Effector memory CD4-positive, alpha-beta T cell (primary cell): Measurements from ENCODE around the gene TBC1D9B.

Source experiments
- DNase-seq, 3 donors: peaks; one replicate each; pipeline ENCODE4 v3.0.0-alpha.2; 2020
- H3K27ac ChIP-seq: 2 replicates; pipeline ENCODE4 v1.7.0; 2013; ENCODE audit warnings: mild to moderate bottlenecking, low read length, moderate library complexity; ENCODE audit not compliant: insufficient read depth, poor library complexity, severe bottlenecking
- H3K27me3 ChIP-seq: replicated peaks from 2 replicates; pipeline ENCODE4 v1.7.0; 2013; ENCODE audit warnings: mild to moderate bottlenecking, low read length; ENCODE audit not compliant: insufficient read depth, control insufficient read depth, poor library complexity, severe bottlenecking
- H3K36me3 ChIP-seq: 2 replicates; pipeline ENCODE4 v1.7.0; 2013; ENCODE audit warnings: mild to moderate bottlenecking, low read length, moderate library complexity; ENCODE audit not compliant: control insufficient read depth, insufficient read depth
- H3K4me1 ChIP-seq: 2 replicates; pipeline ENCODE4 v1.7.0; 2013; ENCODE audit warnings: low read length, mild to moderate bottlenecking; ENCODE audit not compliant: control insufficient read depth, insufficient read depth, poor library complexity, severe bottlenecking
- H3K4me3 ChIP-seq: 2 replicates; pipeline ENCODE4 v1.7.0; 2013; ENCODE audit warnings: low read length, low read depth, mild to moderate bottlenecking; ENCODE audit not compliant: insufficient read depth, poor library complexity, severe bottlenecking
- H3K9me3 ChIP-seq: 2 replicates; pipeline ENCODE4 v1.7.0; 2013; ENCODE audit warnings: mild to moderate bottlenecking, low read length, moderate library complexity; ENCODE audit not compliant: control insufficient read depth

Gene TBC1D9B

DNA sequence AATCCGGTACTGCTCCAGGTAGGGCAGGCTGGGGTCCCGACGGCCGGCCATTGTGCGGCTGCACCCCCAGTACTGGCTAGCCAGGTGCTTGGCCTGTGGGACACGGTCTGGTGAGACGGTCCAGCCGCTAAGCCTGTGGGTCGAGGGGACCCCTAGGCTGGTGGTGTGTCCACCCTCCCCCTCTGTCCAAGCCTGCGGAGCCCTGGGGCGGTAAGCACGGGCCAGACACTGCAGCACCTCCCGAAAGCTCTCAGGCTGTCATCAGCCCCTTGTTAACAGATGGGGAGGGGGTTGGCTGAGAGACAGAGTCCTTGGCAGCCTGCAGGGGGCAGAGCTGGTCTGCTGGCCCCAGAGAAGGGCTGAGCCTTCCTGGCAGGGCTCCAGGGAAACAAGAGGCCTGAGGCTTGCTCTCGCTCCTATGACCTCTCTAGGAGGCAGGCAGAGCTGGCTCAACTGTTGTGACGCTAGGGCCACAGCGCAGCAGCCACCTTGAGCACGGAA is 37.2 kb downstream of the TBC1D9B start:
- H3K4me1 ChIP-seq: no peaks in the 10 kb centered on the region
- no peaks in the 10 kb centered on the region for H3K27me3 ChIP-seq
- H3K4me3 ChIP-seq: no peak overlapping the region
- H3K9me3 ChIP-seq: no peaks in the 10 kb centered on the region
- peaks cover 36% of the 10 kb centered on the region for H3K36me3 ChIP-seq
- no peak for DNase-seq
- no peak overlapping the region for H3K27ac ChIP-seq

DNA sequence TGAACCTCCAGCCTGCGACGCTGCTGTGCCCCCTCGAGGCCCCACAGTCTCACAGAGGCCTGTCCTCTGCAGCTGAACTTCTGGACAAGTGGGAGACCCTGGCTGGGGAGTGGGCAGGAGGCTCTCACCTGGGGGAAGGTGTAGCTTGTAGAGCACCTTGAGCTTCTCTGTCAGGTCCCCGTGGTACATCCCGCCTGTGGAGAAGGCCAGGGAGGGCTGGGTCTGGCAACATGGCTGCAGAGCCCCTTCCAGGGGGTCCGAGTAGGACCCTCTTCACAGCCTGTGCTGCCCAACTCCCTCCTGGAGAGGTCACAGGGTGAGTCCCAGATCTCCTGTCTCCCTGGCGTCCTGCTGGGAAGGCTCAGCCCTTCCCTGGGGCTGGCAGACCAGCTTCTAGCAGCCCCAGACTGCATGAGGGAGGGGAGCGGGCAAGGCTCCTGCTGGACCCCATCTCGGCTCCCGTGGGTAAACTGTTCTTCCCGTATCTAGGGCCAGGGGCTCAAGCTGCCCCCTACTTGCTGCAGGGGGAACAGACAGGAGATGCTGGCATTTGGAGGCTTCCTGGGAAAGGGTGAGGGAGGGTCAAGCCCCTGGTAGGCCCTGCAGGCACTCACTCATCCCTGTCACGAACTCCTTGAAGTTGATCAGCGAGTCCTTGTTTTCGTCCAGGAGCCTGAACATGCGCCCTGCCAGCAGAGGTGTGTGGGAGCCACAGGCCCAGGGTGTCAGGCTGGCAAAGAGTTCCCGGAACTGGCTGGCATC is 37.9 kb downstream of the TBC1D9B start:
- no peaks in the 10 kb centered on the region for H3K27me3 ChIP-seq
- H3K36me3 ChIP-seq: peaks cover 31% of the 10 kb centered on the region
- no peak for DNase-seq
- H3K27ac ChIP-seq: no peak overlapping the region
- H3K9me3 ChIP-seq: no peaks in the 10 kb centered on the region
- no peaks in the 10 kb centered on the region for H3K4me1 ChIP-seq
- no peak overlapping the region for H3K4me3 ChIP-seq

DNA sequence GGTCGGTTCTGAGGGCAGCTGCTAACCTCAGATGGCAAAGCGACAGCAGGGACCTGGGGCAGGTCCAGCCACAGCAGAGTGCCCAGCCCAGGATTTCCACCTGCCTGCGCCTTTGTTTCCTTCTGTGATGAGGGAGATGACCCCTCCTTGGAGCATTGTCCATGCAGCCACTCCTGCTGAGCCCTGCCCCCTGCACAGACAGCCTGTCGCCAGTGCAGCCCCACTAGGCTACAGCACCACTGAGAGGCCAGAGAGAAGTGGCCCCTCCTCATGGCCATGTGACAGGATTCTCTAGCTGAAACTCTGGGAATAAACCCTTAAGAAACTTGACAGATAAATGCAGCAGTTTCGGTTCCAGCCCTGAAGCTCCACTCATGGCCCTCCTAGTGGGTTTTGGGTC is 38.6 kb downstream of the TBC1D9B start:
- no peak overlapping the region for H3K4me3 ChIP-seq
- no peaks in the 10 kb centered on the region for H3K4me1 ChIP-seq
- no peak for DNase-seq
- no peaks in the 10 kb centered on the region for H3K27me3 ChIP-seq
- H3K36me3 ChIP-seq: peaks cover 24% of the 10 kb centered on the region
- no peaks in the 10 kb centered on the region for H3K9me3 ChIP-seq
- H3K27ac ChIP-seq: no peak overlapping the region

DNA sequence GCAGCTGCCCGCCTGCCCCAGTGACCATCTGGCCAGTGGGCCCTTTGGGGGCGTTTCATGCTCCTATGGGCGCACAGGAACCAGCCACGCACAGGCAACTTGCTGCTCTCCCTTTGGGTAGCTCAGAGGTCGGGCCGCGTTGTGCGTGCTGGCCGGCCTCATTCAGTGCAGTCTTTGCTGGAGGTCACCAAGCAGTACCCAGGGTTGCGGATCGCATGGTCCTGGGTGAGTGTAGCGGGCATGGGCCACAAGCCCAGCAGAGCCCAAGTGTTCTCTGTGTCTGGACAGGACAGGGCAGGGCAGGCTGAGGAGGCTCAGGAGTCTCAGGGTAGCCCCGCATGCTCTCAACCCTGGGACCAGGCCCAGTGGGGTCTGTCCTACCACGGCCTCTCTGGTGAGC is 39.2 kb downstream of the TBC1D9B start:
- no peak overlapping the region for H3K27ac ChIP-seq
- no peaks in the 10 kb centered on the region for H3K4me1 ChIP-seq
- no peak overlapping the region for H3K4me3 ChIP-seq
- DNase-seq: no peak
- no peaks in the 10 kb centered on the region for H3K9me3 ChIP-seq
- peaks cover 19% of the 10 kb centered on the region for H3K36me3 ChIP-seq
- no peaks in the 10 kb centered on the region for H3K27me3 ChIP-seq

DNA sequence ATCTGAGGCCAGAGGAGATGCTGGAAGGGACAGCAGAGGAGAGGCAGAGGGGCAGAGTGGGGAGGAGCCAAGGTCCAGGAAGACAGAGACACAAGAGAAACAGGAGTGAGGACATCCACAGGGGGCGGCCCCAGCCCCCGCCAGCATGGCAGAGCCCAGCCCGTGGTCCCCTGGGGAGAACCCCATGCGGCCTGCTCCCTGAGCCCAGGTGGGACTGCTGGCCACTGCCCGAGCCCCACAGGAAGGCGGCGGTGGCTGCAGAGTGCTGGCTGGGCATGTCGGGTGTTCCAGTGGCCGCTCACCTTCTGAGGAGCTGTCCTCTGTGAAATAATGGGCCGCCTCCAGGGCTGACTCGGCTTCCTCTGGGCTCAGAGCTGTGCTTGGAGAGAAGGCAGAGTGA is 40.2 kb downstream of the TBC1D9B start:
- no peak overlapping the region for H3K4me3 ChIP-seq
- no peaks in the 10 kb centered on the region for H3K27me3 ChIP-seq
- no peak for DNase-seq
- H3K36me3 ChIP-seq: peaks cover 12% of the 10 kb centered on the region
- H3K4me1 ChIP-seq: no peaks in the 10 kb centered on the region
- H3K27ac ChIP-seq: no peak overlapping the region
- H3K9me3 ChIP-seq: no peaks in the 10 kb centered on the region

DNA sequence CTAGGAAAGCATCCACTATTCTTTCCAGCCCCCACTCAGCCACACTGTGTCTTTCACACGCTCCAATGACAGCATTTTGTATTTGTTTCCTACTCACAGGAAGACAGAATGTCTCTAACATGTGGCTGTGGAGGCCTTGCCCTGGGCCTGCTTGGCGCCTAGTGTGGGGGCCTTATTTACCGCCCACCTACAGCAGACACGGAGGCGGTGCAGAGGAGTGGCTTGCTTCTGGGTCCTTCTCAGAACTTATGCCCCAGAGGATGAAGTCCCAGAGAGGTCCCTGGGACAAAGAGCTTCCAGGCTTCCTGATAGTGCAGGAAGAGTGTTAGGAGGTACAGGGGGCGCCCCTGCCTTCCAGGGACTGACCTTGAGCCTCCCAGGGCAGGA is 40.6 kb downstream of the TBC1D9B start:
- Histone ChIP-seq H3K36me3 (peaks cover 12% of the 10 kb centered on the region), H3K4me3 (no peak overlapping the region), H3K4me1 (no peaks in the 10 kb centered on the region), H3K27ac (no peak overlapping the region), H3K27me3 (no peaks in the 10 kb centered on the region), H3K9me3 (no peaks in the 10 kb centered on the region)
- no peak for DNase-seq

DNA sequence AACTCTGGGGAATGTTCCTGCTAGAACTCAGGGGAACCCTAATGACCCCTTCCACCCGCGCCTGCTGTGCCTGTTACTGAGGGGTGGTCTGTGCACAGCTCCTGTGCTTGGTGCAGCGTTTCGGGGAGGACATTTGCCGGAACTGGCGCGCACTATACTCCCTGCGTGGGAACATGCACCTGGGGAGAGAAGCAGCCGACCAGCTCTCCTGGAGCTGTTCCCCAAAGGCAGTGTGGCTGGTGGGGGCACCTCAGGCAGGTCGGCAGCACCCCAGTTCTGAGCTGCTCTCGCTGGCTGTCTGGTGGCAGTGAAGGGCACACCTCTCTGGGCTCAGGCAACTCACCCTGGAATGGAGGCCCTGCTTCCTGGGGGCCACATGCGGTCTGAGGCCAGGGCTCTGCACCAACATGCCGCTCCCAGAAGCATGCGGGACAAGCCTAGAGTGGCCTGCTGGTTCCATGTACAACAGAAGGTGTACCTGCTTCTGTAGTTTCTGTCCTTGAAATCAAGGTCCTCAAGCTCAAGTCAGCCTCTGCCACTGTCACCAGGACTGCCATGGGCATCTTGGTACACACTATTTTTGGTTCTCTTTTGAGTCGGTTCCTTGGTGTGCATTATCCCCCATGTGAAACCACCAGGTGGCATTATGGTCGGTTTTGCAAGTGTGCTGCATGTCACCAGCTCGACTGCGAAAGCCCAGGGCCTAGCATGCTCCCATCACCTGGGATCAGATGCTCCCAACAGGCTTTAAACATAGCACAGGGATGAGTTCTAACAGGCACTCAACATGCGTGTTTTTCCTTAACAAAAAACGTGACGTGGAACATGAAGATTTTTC is 41.2 kb downstream of the TBC1D9B start:
- Histone ChIP-seq H3K27me3 (no peaks in the 10 kb centered on the region), H3K4me1 (no peaks in the 10 kb centered on the region), H3K36me3 (peaks cover 11% of the 10 kb centered on the region), H3K4me3 (no peak overlapping the region), H3K9me3 (no peaks in the 10 kb centered on the region), H3K27ac (no peak overlapping the region)
- no peak for DNase-seq

DNA sequence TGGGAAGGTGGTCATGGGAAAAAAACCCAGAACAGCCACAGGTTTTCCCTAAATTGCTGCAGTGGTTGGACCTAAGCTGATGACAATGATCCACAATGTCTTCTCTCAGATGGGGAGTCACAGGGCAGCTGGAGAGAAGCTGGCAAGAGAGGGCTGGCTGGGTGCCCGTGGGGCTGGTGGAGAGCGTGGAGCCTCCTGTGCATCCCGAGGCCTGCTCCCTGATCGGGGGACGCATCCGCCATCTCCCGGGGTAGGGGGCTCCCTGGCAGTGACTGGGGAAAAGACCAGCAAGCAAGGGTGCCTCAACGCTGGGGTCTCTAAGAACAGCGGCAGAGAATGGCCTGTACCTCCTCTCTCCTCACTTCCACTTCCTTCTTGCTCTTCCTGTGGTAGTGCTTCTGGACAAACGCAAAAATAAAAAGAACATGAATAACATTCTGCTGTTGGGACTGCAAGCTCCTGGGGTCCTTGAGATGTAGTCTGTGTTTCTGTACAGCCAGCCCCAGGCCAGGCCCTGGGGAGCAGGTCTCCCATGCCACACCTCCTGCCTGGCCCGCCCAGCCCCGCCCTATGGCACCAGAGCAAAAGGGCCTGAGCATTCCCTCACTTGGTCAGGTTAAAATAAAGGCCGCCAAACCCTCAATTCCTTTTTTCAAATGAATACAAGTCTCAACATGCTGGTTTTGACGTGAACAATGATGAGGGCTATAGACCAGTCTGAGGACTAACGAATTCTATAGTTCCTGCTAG is 42.0 kb downstream of the TBC1D9B start:
- Histone ChIP-seq H3K27me3 (no peaks in the 10 kb centered on the region), H3K9me3 (no peaks in the 10 kb centered on the region), H3K4me3 (no peak overlapping the region), H3K4me1 (no peaks in the 10 kb centered on the region), H3K27ac (no peak overlapping the region), H3K36me3 (peaks cover 5% of the 10 kb centered on the region)
- DNase-seq: no peak

DNA sequence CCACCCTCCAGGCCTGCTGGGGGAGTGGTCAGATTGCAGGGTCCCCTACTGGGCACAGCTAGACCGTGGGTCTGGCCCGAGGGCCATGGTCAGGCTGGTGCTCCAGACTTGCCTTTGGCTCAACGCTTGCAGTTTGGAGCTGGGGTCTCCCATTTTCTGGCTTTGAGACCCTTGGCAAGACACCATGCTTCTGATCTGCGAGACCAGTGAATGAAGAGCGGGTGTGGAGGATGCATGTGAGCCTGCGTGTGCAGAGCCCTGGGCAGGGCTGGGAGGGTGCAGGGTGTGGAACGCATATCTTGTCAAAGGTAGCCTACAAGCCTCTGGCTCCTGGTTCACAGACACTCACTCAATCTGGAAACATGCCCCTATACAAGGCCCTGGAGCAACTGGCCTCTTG is 43.0 kb downstream of the TBC1D9B start:
- Histone ChIP-seq H3K36me3 (peaks cover 5% of the 10 kb centered on the region), H3K27ac (no peak overlapping the region), H3K4me3 (no peak overlapping the region), H3K9me3 (no peaks in the 10 kb centered on the region), H3K27me3 (no peaks in the 10 kb centered on the region), H3K4me1 (no peaks in the 10 kb centered on the region)
- no peak for DNase-seq
